Esophagus squamous epithelium (tissue), 5 donors: ENCODE results near the gene NXNL2. TPM values are rescaled to one million over a fixed set of nuclear protein-coding genes. Genes with fewer than 3 reads are reported as not detected.

Experiments used
- DNase-seq: peaks from one replicate; lab custom pipeline; 2025; lab: John Stamatoyannopoulos, UW
- H3K27ac ChIP-seq, 4 donors: fragments of 200-600 bp; sonication (generic); one replicate each; pipeline ENCODE4 v1.5.1; 2016 to 2019; ENCODE audit warnings: mild to moderate bottlenecking in 1 of 4
- H3K27me3 ChIP-seq, 4 donors: fragments of 200-600 bp; sonication (generic); 1 replicate in 3 of 4; 2 replicates in 1 of 4; pipeline versions ENCODE4 v1.5.1 to v1.6.0; 2017 to 2021; ENCODE audit warnings: antibody characterized with exemption in 1 of 4
- H3K36me3 ChIP-seq, 3 donors: fragments of 200-600 bp; sonication (generic); one replicate each; pipeline ENCODE4 v1.5.1; 2016 to 2019
- H3K4me1 ChIP-seq, 3 donors: fragments of 200-600 bp; sonication (generic); one replicate each; pipeline ENCODE4 v1.5.1; 2017 to 2019
- H3K4me3 ChIP-seq, 4 donors: fragments of 200-600 bp; sonication (generic); 1 replicate in 3 of 4; 2 replicates in 1 of 4; pipeline ENCODE4 v1.5.1; 2016 to 2019; ENCODE audit warnings: mild to moderate bottlenecking in 2 of 4, moderate library complexity in 1 of 4
- H3K9me3 ChIP-seq, 3 donors: fragments of 200-600 bp; sonication (generic); one replicate each; pipeline ENCODE4 v1.5.1; 2016 to 2019
- CTCF ChIP-seq, 6 experiments: fragments of 450-650 bp in 4 of 6; fragments of 200-600 bp in 2 of 6; sonication (generic) in 2 of 6; IDR thresholded peaks; one replicate each; pipeline ENCODE4 v1.5.1; 2016 to 2019; ENCODE audit warnings: antibody characterized with exemption in 6 of 6, mild to moderate bottlenecking in 4 of 6, moderate library complexity in 4 of 6
- POLR2A ChIP-seq, 4 donors: fragments of 450-650 bp; IDR thresholded peaks; one replicate each; pipeline ENCODE4 v1.6.1; 2017; ENCODE audit warnings: antibody characterized with exemption in 4 of 4, mild to moderate bottlenecking in 4 of 4, moderate library complexity in 3 of 4
- WGBS, 2 donors: methylation state at CpG; one replicate each; pipeline ENCODE4 v1.1.5; 2018; 5-methylcytosine and 5-hydroxymethylcytosine counted together
- intact Hi-C: fragments of 100-400 bp; cut with DNase I; formaldehyde crosslinking; loops from one replicate; pipeline ENCODE4 v1.15.0; 2022
- total RNA-seq, 4 donors: library from RNA; depleted of rRNA; stranded (reverse); fragments of >200 nt; gene quantifications; one replicate each; pipeline ENCODE4 v1.1.0, GENCODE V29; 2016
- donor health status: DM: yes; HTN: yes; CAD: no.

Gene NXNL2
- under 1 TPM in 1 of 4 donors, not detected in 3; 0.76 TPM for total RNA-seq

DNA sequence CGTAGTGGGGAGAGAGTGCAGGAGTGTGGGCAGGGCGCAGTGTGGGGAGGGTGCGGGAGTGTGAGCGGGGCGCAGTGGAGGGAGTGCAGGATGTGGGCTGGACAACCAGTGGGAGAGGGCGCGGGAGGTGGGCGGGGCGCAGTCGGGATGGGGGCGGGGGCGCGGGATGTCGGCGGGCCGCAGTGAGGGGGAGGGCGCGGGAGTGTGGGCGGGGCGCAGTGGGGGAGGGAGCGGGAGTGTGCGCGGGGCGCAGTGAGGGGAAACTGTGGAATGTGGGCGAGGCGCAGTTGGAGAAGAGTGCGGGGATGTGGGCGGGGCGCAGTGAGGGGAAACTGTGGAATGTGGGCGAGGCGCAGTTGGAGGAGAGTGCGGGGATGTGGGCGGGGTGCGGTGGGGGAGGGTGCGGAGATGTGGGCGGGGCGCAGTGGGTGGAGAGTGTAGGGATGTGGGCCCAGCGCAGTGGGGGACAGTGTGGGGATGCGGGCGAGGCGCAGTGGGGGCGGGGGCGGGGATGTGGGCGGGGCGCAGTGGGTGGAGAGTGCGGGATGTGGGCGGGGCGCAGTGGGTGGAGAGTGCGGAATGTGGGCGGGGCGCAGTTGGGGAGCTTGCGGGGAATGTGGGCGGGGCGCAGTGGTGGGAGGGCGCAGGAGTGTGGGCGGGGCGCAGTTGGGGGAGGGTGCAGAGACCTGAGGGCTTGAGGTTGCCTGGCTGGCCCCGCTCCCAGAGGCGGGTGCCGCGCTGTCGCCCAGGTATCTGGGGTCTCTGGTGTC, at the start of gene NXNL2:
Gene NXNL2, plus strand, starts transcription at position 723 of the 770 bp plus-strand sequence. CDS start 257 bp downstream, outside the sequence.
- Histone ChIP-seq H3K27me3 (peaks cover 0 to 87% (median 0%) of the 10 kb centered on the region in 4 donors), H3K27ac (peak within 1 kb of the TSS; percentile 45 to 91 (median 64)), H3K4me1 (peaks cover 16 to 68% (median 22%) of the 10 kb centered on the region in 3 donors), H3K36me3 (no peaks in the 10 kb centered on the region), H3K9me3 (no peaks in the 10 kb centered on the region), H3K4me3 (peak within 1 kb of the TSS; percentile 23 to 70 (median 48))
- intact Hi-C loops, result no loop called here
- no peak for DNase-seq
- WGBS, 2 donors, result 2 to 3% methylated on average over 16 to 22 of the region's 62 CpGs
- no peak for TF ChIP-seq CTCF (IDR thresholded peaks at IDR 0.05)
- TF ChIP-seq POLR2A (IDR thresholded peaks at IDR 0.05), result no peak

DNA sequence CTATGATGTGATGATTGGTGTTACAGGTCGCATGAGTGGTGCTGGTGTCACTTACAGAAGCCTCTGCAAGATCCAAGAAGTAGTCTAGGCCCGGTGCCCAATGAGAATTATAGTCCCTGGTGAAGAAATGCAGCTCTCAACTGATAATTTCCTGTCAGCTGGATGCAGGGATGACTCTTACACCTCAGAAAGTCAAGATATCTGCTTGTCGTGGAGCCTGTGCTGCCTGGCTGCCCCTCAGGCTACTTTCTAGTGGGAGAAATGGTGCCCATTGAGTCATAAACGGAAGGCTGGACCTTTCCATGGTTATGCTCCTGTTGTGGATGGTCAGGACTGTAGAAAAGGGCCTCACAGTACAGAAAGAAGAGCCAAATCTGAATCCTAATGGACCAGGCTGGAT, 46.8 kb upstream of the NXNL2 start:
- H3K9me3 ChIP-seq, result no peaks in the 10 kb centered on the region
- intact Hi-C loops, result no loop called here
- no peaks in the 10 kb centered on the region for H3K27me3 ChIP-seq
- TF ChIP-seq POLR2A (IDR thresholded peaks at IDR 0.05), result no peak
- TF ChIP-seq CTCF (IDR thresholded peaks at IDR 0.05), result no peak
- H3K4me1 ChIP-seq, result no peaks in the 10 kb centered on the region
- H3K27ac ChIP-seq, result no peak overlapping the region
- no peak overlapping the region for H3K4me3 ChIP-seq
- DNase-seq, result no peak
- H3K36me3 ChIP-seq, result peaks cover 0 to 28% (median 0%) of the 10 kb centered on the region in 3 donors
- WGBS, 2 donors, result 93 to 94% methylated on average over 2 to 3 of the region's 4 CpGs

- Histone ChIP-seq H3K4me1 (peaks cover 0 to 10% (median 0%) of the 10 kb centered on the region in 3 donors), H3K36me3 (no peaks in the 10 kb centered on the region), H3K27ac (no peak overlapping the region), H3K9me3 (no peaks in the 10 kb centered on the region), H3K27me3 (peaks cover 0 to 58% (median 0%) of the 10 kb centered on the region in 4 donors), H3K4me3 (no peak overlapping the region)
- WGBS, 2 donors, result 91 to 92% methylated on average over 16 to 17 of the region's 17 CpGs
- TF ChIP-seq POLR2A (IDR thresholded peaks at IDR 0.05), result no peak
- TF ChIP-seq CTCF (IDR thresholded peaks at IDR 0.05), result no peak
- intact Hi-C loops, result no loop called here
- DNase-seq, result no peak
Observed at GRCh38 chr9:88494983-88495721, 39.8 kb upstream of the NXNL2 start.

DNA sequence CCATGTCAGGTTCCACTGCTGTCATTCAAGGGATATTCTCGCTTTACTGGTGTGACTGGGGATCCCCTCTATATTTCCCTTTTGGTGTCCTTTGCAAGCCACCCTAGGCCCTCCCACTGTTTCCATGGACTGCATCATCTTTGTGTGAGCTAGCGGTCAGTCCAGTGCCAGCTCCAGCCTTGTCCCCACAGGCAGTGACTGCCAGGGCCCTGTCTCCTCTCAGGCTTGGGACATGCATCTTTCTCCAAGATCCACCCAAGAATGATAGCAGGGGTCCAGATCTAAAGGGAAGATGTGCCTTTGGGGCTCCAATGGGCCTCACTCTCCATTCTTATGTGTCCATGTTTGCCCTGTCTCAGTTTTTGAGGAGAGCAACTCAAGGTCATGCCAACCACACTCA, 37.8 kb upstream of the NXNL2 start:
- Histone ChIP-seq H3K4me1 (peaks cover 0 to 10% (median 0%) of the 10 kb centered on the region in 3 donors), H3K27me3 (peaks cover 0 to 79% (median 0%) of the 10 kb centered on the region in 4 donors), H3K9me3 (no peaks in the 10 kb centered on the region), H3K36me3 (no peaks in the 10 kb centered on the region), H3K27ac (no peak overlapping the region), H3K4me3 (no peak overlapping the region)
- 83 to 95% methylated on average over 2 of the region's 2 CpGs for WGBS, 2 donors
- intact Hi-C loops, result no loop called here
- no peak for TF ChIP-seq POLR2A (IDR thresholded peaks at IDR 0.05)
- no peak for TF ChIP-seq CTCF (IDR thresholded peaks at IDR 0.05)
- DNase-seq, result no peak

- WGBS, 2 donors, result 29 to 47% methylated on average over 5 to 6 of the region's 6 CpGs
- intact Hi-C loops, result no loop called here
- no peak overlapping the region for H3K4me3 ChIP-seq
- no peak overlapping the region for H3K27ac ChIP-seq
- TF ChIP-seq CTCF (IDR thresholded peaks at IDR 0.05) (no peak), POLR2A (IDR thresholded peaks at IDR 0.05) (no peak)
- no peaks in the 10 kb centered on the region for H3K9me3 ChIP-seq
- H3K27me3 ChIP-seq, result peaks cover 0 to 95% (median 0%) of the 10 kb centered on the region in 4 donors
- H3K4me1 ChIP-seq, result peaks cover 0 to 10% (median 0%) of the 10 kb centered on the region in 3 donors
- no peaks in the 10 kb centered on the region for H3K36me3 ChIP-seq
- DNase-seq, result no peak
Observed at GRCh38 chr9:88498880-88499279, 36.1 kb upstream of the NXNL2 start.
